Vagina (tissue), 2 donors: ENCODE data around the gene NBEAL1. TPM values are rescaled to one million over a fixed set of nuclear protein-coding genes. Genes with fewer than 3 reads are reported as not detected.
A peak's percentile ranks its signal among the peaks of the same experiment; 100 is the strongest.

ENCODE experiments used
- DNase-seq, 2 donors: peaks; one replicate each; pipeline ENCODE4 v3.0.0-alpha.2; 2017; ENCODE audit errors: extremely low spot score in 2 of 2
- H3K27ac ChIP-seq: fragments of 200-600 bp; sonication (generic); one replicate; pipeline ENCODE4 v1.5.1; 2019
- H3K27me3 ChIP-seq: fragments of 200-600 bp; sonication (generic); one replicate; pipeline ENCODE4 v1.5.1; 2019
- H3K36me3 ChIP-seq, 2 donors: fragments of 200-600 bp; sonication (generic); one replicate each; pipeline ENCODE4 v1.5.1; 2017 to 2019
- H3K4me1 ChIP-seq: fragments of 200-600 bp; sonication (generic); one replicate; pipeline ENCODE4 v1.5.1; 2019
- H3K4me3 ChIP-seq, 2 donors: fragments of 200-600 bp; sonication (generic); 1 replicate in 1 of 2; 2 replicates in 1 of 2; pipeline ENCODE4 v1.5.1; 2016 to 2019
- H3K9me3 ChIP-seq: fragments of 200-600 bp; sonication (generic); one replicate; pipeline ENCODE4 v1.5.1; 2019
- CTCF ChIP-seq, 3 experiments: fragments of 450-650 bp in 2 of 3; fragments of 200-600 bp in 1 of 3; sonication (generic) in 1 of 3; IDR thresholded peaks; one replicate each; pipeline ENCODE4 v1.5.1; 2017 to 2019; ENCODE audit warnings: antibody characterized with exemption in 3 of 3, mild to moderate bottlenecking in 2 of 3, moderate library complexity in 2 of 3
- POLR2A ChIP-seq, 2 donors: fragments of 450-650 bp; IDR thresholded peaks; one replicate each; pipeline ENCODE4 v1.6.1; 2017; ENCODE audit warnings: antibody characterized with exemption in 2 of 2, mild to moderate bottlenecking in 2 of 2, moderate library complexity in 2 of 2
- POLR2AphosphoS5 ChIP-seq, 2 donors: sonication (generic); formaldehyde crosslinking; IDR thresholded peaks; one replicate each; pipeline ENCODE4 v1.9.0; 2017; ENCODE audit warnings: antibody characterized with exemption in 2 of 2, mild to moderate bottlenecking in 2 of 2, low read depth in 1 of 2; ENCODE audit not compliant: insufficient read depth in 1 of 2
- intact Hi-C: fragments of 100-400 bp; cut with DNase I; formaldehyde crosslinking; loops from one replicate; pipeline ENCODE4 v1.15.1; 2023
- total RNA-seq: library from RNA; depleted of rRNA; stranded (reverse); fragments of >200 nt; gene quantifications from one replicate; pipeline ENCODE4 v1.2.3, GENCODE V29; 2016

Gene NBEAL1
- total RNA-seq, 1 donor from 2014 or later, result 26.3 TPM

DNA sequence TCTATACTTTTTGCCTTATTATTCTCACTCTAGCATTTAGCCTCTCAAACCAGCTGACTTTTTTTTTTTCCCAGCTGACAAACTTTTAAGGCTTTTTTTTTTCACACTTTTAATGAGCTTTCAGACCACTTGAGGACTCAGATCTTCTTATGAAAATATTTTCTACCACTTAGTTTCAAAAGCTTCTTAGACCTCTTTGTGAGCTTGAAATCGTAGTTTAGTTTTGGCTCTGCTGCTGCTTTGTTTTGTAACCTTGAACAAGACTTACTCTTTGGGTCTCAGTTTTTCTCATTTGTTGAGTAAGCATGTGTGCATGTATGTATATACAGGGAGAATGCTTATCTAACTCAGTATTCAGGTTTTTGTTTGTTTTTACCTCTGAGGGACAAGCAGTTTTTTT is 3.5 kb downstream of the NBEAL1 start:
- H3K36me3 ChIP-seq, result no peaks in the 10 kb centered on the region
- DNase-seq, result no peak
- intact Hi-C loops, result no loop called here
- TF ChIP-seq POLR2AphosphoS5 (IDR thresholded peaks at IDR 0.05; ENCODE audit: insufficient read depth in 1 of 2, low read depth in 1 of 2) (peak in 1 of 2 donors; percentile 11), POLR2A (IDR thresholded peaks at IDR 0.05) (no peak), CTCF (IDR thresholded peaks at IDR 0.05) (no peak)
- peak overlapping the region; percentile 95 for H3K27ac ChIP-seq
- H3K9me3 ChIP-seq, result no peaks in the 10 kb centered on the region
- peak overlapping the region in 1 of 2 donors; percentile 22 for H3K4me3 ChIP-seq
- H3K27me3 ChIP-seq, result no peaks in the 10 kb centered on the region
- H3K4me1 ChIP-seq, result peaks cover 82% of the 10 kb centered on the region

- Histone ChIP-seq H3K9me3 (no peaks in the 10 kb centered on the region), H3K27ac (no peak overlapping the region), H3K4me3 (peak overlapping the region; percentile 12 to 22), H3K27me3 (no peaks in the 10 kb centered on the region), H3K36me3 (no peaks in the 10 kb centered on the region), H3K4me1 (peaks cover 74% of the 10 kb centered on the region)
- intact Hi-C loops, result no loop called here
- no peak for TF ChIP-seq POLR2A (IDR thresholded peaks at IDR 0.05)
- no peak for TF ChIP-seq CTCF (IDR thresholded peaks at IDR 0.05)
- TF ChIP-seq POLR2AphosphoS5 (IDR thresholded peaks at IDR 0.05; ENCODE audit: insufficient read depth in 1 of 2, low read depth in 1 of 2), result no peak
- DNase-seq, result no peak
These were observed 4.5 kb downstream of the NBEAL1 start for GRCh38 chr2:203019142-203019541.

DNA sequence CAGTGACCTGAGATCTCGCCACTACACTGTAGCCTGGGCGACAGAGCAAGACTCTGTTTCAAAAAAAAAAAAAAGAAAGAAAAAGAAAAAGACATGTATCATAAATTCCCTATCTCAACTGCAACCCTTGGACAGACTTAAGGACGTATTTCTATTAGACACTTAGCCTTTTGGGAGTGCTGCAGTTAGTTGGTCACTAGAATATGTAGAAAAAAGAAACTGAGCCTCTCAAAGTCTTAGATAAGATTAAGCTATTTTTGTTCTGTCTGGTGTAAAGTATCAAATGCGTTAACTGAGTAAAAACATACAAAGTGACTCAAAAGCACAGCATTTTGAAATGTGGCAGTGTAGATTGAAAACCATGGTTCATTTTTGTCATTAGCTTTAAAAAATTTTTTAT is 7.3 kb downstream of the NBEAL1 start:
- peaks cover 56% of the 10 kb centered on the region for H3K4me1 ChIP-seq
- H3K9me3 ChIP-seq, result no peaks in the 10 kb centered on the region
- H3K36me3 ChIP-seq, result no peaks in the 10 kb centered on the region
- DNase-seq, result no peak
- intact Hi-C loops, result no loop called here
- H3K4me3 ChIP-seq, result no peak overlapping the region
- no peak overlapping the region for H3K27ac ChIP-seq
- TF ChIP-seq POLR2AphosphoS5 (IDR thresholded peaks at IDR 0.05; ENCODE audit: insufficient read depth in 1 of 2, low read depth in 1 of 2) (no peak), POLR2A (IDR thresholded peaks at IDR 0.05) (no peak), CTCF (IDR thresholded peaks at IDR 0.05) (no peak)
- H3K27me3 ChIP-seq, result no peaks in the 10 kb centered on the region

DNA sequence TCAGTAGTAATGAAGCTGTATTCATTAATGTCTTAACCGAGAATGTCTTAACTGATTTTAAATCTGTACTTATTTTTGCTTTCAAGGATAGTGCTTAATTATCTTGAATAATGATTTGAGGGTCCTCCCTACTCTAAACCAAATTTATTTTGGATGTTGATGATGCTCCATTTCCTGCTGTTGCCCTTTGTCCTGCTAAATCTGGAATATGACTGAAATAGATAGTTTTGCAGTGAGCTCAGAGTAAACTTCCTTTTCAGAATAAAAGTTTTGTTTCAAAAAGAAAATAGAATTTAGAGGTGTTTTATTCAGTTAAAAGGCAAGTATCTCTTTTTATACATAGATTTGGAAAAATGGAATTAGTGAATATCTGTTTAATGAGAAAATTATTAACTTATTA is 8.1 kb downstream of the NBEAL1 start:
- Histone ChIP-seq H3K27ac (peak overlapping the region; percentile 20), H3K36me3 (no peaks in the 10 kb centered on the region), H3K27me3 (no peaks in the 10 kb centered on the region), H3K4me3 (no peak overlapping the region), H3K4me1 (peaks cover 48% of the 10 kb centered on the region), H3K9me3 (no peaks in the 10 kb centered on the region)
- intact Hi-C loops, result no loop called here
- TF ChIP-seq CTCF (IDR thresholded peaks at IDR 0.05), result no peak
- TF ChIP-seq POLR2AphosphoS5 (IDR thresholded peaks at IDR 0.05; ENCODE audit: insufficient read depth in 1 of 2, low read depth in 1 of 2), result no peak
- no peak for DNase-seq

- no peak overlapping the region for H3K4me3 ChIP-seq
- H3K4me1 ChIP-seq, result peaks cover 21% of the 10 kb centered on the region
- TF ChIP-seq POLR2A (IDR thresholded peaks at IDR 0.05) (no peak), CTCF (IDR thresholded peaks at IDR 0.05) (no peak), POLR2AphosphoS5 (IDR thresholded peaks at IDR 0.05; ENCODE audit: insufficient read depth in 1 of 2, low read depth in 1 of 2) (no peak)
- DNase-seq, result no peak
- no peak overlapping the region for H3K27ac ChIP-seq
- H3K9me3 ChIP-seq, result no peaks in the 10 kb centered on the region
- intact Hi-C loops, result no loop called here
- H3K36me3 ChIP-seq, result no peaks in the 10 kb centered on the region
- H3K27me3 ChIP-seq, result no peaks in the 10 kb centered on the region
These were observed 10.9 kb downstream of the NBEAL1 start for GRCh38 chr2:203025592-203025991.
